ENCODE results near the gene OR11G2. TPM values are rescaled to one million over a fixed set of nuclear protein-coding genes. Genes with fewer than 3 reads are reported as not detected.
"Not testable (repeated sequence)": the region's sequence is repeated elsewhere in the genome, so short reads cannot be mapped to it uniquely, and the experiment has no call there.

OR11G2 gene
- total RNA-seq, 1 donor from 2014 or later, result not detected

DNA sequence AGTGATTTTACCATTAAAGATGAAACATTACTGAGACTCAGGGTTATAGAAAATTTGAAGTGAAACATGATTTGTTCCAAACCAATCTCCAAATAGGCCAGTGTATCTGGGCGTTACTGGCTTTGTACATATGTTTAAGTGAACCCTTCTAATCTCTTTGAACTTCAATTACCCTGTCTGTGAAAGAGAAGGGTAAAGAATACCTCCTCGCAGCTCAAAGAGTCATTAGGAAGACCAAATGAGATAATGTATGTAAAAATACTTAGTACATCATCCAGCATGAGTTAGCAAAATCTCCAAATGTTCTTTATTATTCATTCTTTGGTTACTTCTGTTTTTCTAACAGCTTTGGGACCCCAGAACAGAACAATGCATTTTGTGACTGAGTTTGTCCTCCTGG lies 32.7 kb downstream of the OR11G2 start, which contains the start of gene OR11H6:
Gene OR11H6, plus strand, starts transcription at position 301 of the 400 bp plus-strand sequence. Its CDS starts 0 bp downstream, at position 301.
- H3K36me3 Mint-ChIP-seq (ENCODE audit: low read depth), result no peaks in the 10 kb centered on the region
- H3K4me3 Mint-ChIP-seq (ENCODE audit: unreplicated experiment), result no peak within 1 kb of the TSS
- TF ChIP-seq, protein P1, sequence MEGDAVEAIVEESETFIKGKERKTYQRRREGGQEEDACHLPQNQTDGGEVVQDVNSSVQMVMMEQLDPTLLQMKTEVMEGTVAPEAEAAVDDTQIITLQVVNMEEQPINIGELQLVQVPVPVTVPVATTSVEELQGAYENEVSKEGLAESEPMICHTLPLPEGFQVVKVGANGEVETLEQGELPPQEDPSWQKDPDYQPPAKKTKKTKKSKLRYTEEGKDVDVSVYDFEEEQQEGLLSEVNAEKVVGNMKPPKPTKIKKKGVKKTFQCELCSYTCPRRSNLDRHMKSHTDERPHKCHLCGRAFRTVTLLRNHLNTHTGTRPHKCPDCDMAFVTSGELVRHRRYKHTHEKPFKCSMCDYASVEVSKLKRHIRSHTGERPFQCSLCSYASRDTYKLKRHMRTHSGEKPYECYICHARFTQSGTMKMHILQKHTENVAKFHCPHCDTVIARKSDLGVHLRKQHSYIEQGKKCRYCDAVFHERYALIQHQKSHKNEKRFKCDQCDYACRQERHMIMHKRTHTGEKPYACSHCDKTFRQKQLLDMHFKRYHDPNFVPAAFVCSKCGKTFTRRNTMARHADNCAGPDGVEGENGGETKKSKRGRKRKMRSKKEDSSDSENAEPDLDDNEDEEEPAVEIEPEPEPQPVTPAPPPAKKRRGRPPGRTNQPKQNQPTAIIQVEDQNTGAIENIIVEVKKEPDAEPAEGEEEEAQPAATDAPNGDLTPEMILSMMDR (IDR thresholded peaks at IDR 0.05), result no peak
- peaks cover 8% of the 10 kb centered on the region for H3K9me3 Mint-ChIP-seq (ENCODE audit: low read depth)
- H3K4me1 Mint-ChIP-seq (ENCODE audit: low read depth), result no peaks in the 10 kb centered on the region
- H3K27ac Mint-ChIP-seq (ENCODE audit: unreplicated experiment), result no peak within 1 kb of the TSS
- H3K27me3 Mint-ChIP-seq (ENCODE audit: low read depth), result no peaks in the 10 kb centered on the region
- DNase-seq (ENCODE audit: low spot score), result no peak

DNA sequence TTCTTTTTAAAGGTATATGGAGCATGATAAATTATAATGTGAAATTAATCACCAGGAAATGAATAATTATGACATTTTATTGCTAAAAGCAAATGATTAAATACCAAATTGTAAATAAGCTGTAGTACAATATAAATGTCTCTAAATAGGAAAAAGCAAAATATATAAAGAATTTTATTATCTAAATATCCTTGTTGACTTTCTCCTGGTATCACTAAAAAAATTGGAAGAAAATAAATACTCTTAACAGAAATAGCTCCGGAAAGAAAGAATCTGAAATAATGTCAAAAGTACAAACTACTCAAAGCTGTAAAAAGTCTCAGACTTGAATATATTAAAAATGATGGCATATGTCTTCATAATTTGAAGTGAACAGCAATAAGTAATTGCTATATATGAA lies 38.0 kb downstream of the OR11G2 start, which contains the start of gene OR11H7:
Gene OR11H7, plus strand, starts transcription at position 301 of the 400 bp plus-strand sequence.
- H3K9me3 Mint-ChIP-seq (ENCODE audit: low read depth), result peaks cover 23% of the 10 kb centered on the region

DNA sequence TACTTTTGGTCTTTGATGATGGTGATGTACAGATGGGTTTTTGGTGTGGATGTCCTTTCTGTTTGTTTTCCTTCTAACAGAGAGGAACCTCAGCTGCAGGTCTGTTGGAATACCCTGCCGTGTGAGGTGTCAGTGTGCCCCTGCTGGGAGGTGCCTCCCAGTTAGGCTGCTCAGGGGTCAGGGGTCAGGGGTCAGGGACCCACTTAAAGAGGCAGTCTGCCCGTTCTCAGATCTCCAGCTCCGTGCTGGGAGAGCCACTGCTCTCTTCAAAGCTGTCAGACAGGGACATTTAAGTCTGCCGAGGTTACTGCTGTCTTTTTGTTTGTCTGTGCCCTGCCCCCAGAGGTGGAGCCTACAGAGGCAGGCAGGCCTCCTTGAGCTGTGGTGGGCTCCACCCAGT lies 44.7 kb downstream of the OR11G2 start:
- not testable (repeated sequence) for DNase-seq (ENCODE audit: low spot score); H3K36me3 Mint-ChIP-seq (ENCODE audit: low read depth); H3K27me3 Mint-ChIP-seq (ENCODE audit: low read depth); H3K4me1 Mint-ChIP-seq (ENCODE audit: low read depth); H3K9me3 Mint-ChIP-seq (ENCODE audit: low read depth); H3K4me3 Mint-ChIP-seq (ENCODE audit: unreplicated experiment); H3K27ac Mint-ChIP-seq (ENCODE audit: unreplicated experiment)

More for the DNA sequence above, 38.0 kb downstream of the OR11G2 start, which contains the start of gene OR11H7:
- no peak for DNase-seq (ENCODE audit: low spot score)
- Mint-ChIP-seq H3K36me3 (ENCODE audit: low read depth) (no peaks in the 10 kb centered on the region), H3K4me1 (ENCODE audit: low read depth) (no peaks in the 10 kb centered on the region), H3K4me3 (ENCODE audit: unreplicated experiment) (no peak within 1 kb of the TSS), H3K27me3 (ENCODE audit: low read depth) (no peaks in the 10 kb centered on the region), H3K27ac (ENCODE audit: unreplicated experiment) (no peak within 1 kb of the TSS)
- TF ChIP-seq, protein P1 (IDR thresholded peaks at IDR 0.05), result no peak

DNA sequence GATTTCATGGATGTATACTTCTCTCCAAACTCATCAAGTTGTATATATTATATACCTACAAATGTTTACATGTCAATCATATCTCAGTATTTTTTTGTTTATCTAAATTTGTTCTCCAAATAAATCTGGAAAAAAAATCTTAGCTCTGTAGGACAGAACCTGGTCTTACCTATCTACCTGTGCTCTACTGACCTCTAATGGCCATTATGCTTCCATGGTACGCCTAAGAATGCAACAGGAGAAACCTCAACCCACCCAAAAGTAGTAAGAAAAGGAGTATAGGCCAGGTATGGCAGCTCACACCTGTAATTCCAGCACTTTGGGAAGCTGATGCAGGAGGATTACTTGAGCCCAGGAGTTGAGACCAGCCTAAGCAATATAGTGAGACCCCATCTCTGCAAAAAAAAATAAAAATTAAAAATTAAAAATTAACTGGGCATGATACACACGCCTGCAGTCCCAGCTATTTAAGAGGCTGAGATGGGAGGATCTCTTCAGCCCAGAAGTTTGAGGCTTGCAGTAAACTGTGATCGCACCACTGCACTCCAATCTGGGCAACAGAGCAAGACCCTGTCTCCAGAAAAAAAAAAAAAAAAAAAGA lies 57.0 kb downstream of the OR11G2 start:
- H3K4me3 Mint-ChIP-seq (ENCODE audit: unreplicated experiment), result no peak overlapping the region
- H3K4me1 Mint-ChIP-seq (ENCODE audit: low read depth), result no peaks in the 10 kb centered on the region
- H3K27me3 Mint-ChIP-seq (ENCODE audit: low read depth), result no peaks in the 10 kb centered on the region
- H3K9me3 Mint-ChIP-seq (ENCODE audit: low read depth), result peaks cover 13% of the 10 kb centered on the region
- TF ChIP-seq, protein P1 (IDR thresholded peaks at IDR 0.05), result no peak
- no peak overlapping the region for H3K27ac Mint-ChIP-seq (ENCODE audit: unreplicated experiment)
- no peaks in the 10 kb centered on the region for H3K36me3 Mint-ChIP-seq (ENCODE audit: low read depth)
- DNase-seq (ENCODE audit: low spot score), result no peak

Other genes with a start within 250 kb of the OR11G2 start
- not detected in 3 replicates for gene OR4K15, start 215.3 kb upstream of the OR11G2 start, total RNA-seq
- not detected in 3 replicates for gene OR4Q2, start 188.7 kb upstream of the OR11G2 start, total RNA-seq
- not detected in 3 replicates for gene OR4K14, start 171.6 kb upstream of the OR11G2 start, total RNA-seq
- not detected in 3 replicates for gene OR4K13, start 154.9 kb upstream of the OR11G2 start, total RNA-seq
- not detected in 3 replicates for gene OR4L1, start 130.9 kb upstream of the OR11G2 start, total RNA-seq
- gene OR4K17, start 80.2 kb upstream of the OR11G2 start, total RNA-seq, result not detected in 3 replicates
- gene OR4N5, start 52.1 kb upstream of the OR11G2 start, total RNA-seq, result not detected in 3 replicates
- gene OR11H6, start 32.8 kb downstream of the OR11G2 start, total RNA-seq, result not detected in 3 replicates
- not detected in 3 replicates for gene OR11H7, start 38.1 kb downstream of the OR11G2 start, total RNA-seq
- gene OR11H4, start 48.4 kb downstream of the OR11G2 start, total RNA-seq, result not detected in 3 replicates
- 16.3 to 29.5 TPM (median 17.3 TPM) in 3 replicates for gene TTC5, start 115.1 kb downstream of the OR11G2 start, total RNA-seq
- 32.6 to 41.2 TPM (median 34.7 TPM) in 3 replicates for gene CCNB1IP1, start 142.4 kb downstream of the OR11G2 start, total RNA-seq
- 16.2 to 27.3 TPM (median 19.4 TPM) in 3 replicates for gene PARP2, start 152.7 kb downstream of the OR11G2 start, total RNA-seq
- gene TEP1, start 222.6 kb downstream of the OR11G2 start, total RNA-seq, result 19.2 to 32.7 TPM (median 22.8 TPM) in 3 replicates
- not detected in 3 replicates for gene KLHL33, start 245.3 kb downstream of the OR11G2 start, total RNA-seq

Data from chondrocyte (in vitro differentiated cells).